HG03565 (cell line): ENCODE measurements around the gene TLL1.

Source experiments
- ATAC-seq: cut with Tn5 transposase; IDR thresholded peaks from one replicate; pipeline ENCODE4 v1.9.1; 2021; ENCODE audit warnings: mild to moderate bottlenecking, moderate library complexity; ENCODE audit not compliant: unreplicated experiment

Gene TLL1

DNA sequence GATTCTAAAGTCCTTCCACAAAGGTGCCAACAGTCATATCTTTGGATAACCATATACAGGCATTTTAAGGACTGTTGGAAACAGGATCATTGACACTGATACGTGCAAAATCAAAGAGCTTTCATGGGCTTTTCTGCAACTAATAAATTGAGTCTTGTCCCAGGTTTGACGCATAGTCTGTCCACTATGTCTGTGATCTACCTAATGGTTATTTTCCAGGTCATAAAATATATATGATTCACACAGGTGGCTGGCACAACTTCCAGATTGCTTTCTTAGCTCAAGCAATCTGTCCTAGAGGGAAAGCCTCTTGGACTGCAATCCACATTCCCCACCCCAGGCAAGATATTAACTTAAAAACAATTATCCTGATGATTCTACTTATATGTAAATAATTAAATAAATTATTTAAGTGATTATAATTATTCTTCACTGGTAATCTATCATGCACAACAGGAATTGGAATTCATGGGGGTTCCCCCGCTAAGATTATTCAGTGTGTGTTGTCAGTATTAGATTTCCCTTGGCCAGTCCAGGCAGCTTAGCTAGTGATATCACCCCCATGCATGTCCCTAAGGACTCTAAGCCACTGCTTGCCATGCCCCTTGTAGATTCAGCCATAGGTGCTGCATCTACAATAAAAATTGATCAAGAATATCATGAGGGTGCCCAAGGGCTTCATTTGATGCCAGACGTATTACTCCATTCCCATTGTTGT, 97.8 kb downstream of the TLL1 start:
- ATAC-seq = no peak

DNA sequence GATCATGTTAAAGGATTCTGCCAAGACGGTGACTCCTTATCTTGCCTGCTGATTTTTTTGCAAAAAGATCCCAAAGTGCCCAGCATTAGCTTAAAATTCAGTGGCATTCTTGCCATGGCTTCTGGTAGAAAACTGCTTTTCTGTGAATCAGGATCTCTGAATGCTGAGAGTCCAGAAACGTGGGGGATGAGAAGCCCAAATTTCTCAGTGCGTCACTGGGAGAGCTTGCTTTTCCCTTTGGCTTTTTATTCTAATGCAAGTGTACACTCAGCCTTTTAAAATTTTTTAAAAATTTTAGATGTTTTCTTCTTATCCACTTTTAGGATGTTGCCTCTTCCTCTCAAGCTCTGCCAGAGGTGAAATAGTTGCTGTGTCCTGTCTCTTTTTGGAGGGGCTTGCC, 98.4 kb downstream of the TLL1 start:
- ATAC-seq = no peak

DNA sequence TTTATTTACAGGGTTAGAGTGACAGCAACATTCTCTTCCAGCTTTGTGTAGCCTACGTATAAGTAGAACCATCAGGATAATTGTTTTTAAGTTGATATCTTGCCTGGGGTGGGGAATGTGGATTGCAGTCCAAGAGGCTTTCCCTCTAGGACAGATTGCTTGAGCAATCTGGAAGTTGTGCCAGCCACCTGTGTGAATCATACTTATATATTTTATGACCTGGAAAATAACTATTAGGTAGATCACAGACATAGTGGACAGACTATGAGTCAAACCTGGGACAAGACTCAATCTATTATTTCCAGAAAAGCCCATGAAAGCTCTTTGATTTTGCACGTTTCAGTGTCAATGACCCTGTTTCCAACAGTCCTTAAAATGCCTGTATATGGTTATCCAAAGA, 98.9 kb downstream of the TLL1 start:
- ATAC-seq = no peak

GRCh38 chr4:165972747-165973146, 99.7 kb downstream of the TLL1 start:
- ATAC-seq = no peak

DNA sequence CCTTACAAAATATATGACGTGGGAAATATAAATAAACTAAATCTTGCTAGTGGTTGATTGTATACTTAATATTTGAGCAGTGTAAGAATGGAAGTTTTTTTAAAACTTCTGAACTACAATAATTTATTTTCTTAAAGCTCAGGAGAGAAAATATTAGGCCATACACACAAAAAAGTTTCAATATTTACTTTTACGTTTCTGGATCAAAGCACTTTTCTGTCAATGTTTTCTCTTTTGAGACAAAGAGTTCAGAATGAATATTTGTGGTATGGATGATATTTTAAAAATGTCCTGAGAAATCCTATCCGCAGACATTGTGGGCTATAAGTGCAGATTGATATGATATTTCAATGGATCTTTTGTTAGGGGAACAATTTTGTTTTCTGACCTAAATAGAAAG, 109.9 kb downstream of the TLL1 start:
- no peak for ATAC-seq

DNA sequence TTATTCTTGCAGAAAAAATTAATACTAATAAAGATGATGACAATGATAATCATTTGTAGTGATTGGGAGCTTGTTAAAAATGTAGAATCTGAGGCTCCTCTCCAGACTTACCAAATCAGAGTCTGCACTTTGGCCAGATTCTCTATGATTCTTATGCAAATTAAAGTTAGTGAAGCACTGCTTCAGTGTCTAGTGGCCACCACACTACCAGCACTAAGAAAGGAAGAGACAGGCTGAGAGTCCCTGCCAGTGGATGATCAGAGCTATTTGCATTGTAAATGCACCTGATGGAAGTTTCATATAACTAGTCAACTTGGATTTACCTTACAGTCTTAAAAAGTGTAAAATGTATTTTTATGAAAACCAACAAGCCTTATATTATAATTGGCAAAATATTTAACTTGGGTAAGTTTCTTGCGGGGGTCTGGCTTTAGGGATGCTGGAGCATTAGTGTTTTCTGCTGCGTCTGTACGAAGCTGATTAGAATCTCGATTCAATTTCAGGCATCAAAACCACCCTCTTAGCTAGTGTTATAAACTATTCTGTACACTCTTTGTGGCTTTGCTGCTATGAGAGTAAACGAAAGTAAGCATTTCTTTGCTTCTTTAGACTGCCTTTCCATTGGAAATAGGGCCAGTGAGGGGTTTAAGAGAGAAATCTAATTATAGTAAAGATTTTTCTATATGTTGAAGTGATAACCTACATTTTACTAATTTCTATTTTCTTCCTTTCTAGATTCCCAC, 114.1 kb downstream of the TLL1 start:
- ATAC-seq = no peak

DNA sequence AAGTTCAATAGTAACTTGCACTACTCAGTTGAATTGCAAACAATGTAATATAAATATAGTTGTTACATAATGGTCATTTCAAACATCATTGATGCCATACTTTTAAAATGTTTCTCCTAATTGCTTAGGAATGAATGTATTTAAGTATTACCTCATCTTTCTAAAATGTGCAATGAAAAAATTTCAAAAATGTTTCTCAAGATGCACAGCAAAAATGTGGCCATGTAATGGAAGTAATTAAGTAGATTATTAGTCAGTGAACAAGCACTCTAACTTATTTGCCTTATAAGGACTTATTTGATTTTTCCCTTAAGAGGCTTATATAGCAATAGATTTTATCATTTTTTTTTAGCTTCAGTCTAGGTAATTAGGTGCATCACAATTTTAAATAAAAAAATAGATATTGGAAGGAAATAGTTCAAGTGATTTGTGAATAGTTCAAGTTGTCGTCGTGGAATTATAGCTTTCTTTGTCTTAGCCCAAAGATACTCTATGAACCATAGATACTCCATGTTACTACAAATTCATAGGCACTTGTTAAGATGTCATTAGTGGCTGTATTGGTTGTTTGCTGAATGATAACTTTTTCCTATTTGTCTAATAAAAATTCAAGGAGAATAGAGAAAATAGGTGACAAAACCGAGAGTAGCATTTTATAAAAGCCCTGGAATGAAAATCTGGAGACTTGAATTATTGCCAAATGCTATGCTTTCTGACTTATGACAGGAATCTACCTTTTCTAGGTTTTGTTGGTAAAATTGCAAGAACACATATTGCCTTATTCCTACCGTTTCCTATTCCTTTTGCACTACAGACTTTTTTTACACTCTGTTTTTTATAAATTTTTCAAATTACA, 118.5 kb downstream of the TLL1 start:
- no peak for ATAC-seq

DNA sequence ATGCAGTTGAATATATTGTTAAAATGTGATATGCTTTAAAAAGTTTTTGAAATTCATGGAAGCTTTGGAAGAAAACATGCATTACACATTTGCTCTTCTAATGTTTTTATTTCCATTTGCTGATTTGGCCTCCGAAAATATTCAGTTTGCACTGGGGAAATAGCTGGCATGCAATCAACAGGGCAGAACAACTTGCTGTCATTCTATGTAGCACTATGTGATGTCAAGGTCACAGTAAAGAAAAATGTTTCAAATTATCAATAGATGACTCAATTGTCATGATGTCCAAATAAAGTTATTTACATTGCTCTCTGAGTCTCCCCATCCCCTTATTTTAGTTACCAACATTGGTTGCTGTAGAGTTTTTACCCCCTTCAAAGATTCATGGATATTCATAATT, 119.2 kb downstream of the TLL1 start:
- no peak for ATAC-seq

DNA sequence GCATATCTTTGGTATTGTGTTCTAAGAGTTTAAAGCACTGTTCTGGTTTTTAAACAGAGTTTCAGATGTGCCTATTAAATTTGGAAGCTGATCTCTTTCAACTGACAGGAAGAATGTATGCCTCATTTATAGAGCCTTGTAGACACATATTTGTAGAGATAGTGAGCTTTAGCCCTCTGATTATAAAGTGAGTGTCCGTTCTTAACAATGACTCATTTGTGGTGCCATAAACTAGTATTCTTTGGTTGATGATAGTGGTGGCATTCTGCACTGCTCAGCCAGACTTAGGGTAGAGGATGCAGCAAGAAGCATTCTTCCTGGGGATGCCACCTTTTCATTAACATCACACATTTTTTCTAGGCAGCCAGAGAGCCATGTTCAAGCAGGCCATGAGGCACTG, 121.7 kb downstream of the TLL1 start:
- ATAC-seq = no peak

GRCh38 chr4:166003811-166004210, 130.8 kb downstream of the TLL1 start:
- no peak for ATAC-seq

DNA sequence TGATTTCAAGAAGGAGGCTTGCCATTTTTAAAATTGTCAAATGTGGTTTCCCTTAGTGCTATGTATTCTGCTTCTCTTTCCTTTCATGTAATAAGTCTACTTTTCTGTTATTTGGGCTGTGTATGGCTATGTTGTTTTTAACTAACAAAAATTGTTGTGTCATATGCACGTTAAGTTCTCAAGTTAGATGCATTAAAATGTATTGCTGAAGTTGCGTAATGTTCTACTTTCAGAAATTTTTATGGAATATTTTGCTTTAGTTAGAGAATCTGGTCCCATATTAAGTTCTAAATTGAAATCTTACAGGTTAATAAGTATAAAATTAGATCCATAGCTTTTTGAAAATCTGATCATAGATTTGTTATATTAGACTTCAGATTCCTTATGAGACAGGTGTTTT, 133.2 kb downstream of the TLL1 start:
- ATAC-seq = no peak

- ATAC-seq = no peak
These were observed 135.5 kb downstream of the TLL1 start for GRCh38 chr4:166008510-166008909.

DNA sequence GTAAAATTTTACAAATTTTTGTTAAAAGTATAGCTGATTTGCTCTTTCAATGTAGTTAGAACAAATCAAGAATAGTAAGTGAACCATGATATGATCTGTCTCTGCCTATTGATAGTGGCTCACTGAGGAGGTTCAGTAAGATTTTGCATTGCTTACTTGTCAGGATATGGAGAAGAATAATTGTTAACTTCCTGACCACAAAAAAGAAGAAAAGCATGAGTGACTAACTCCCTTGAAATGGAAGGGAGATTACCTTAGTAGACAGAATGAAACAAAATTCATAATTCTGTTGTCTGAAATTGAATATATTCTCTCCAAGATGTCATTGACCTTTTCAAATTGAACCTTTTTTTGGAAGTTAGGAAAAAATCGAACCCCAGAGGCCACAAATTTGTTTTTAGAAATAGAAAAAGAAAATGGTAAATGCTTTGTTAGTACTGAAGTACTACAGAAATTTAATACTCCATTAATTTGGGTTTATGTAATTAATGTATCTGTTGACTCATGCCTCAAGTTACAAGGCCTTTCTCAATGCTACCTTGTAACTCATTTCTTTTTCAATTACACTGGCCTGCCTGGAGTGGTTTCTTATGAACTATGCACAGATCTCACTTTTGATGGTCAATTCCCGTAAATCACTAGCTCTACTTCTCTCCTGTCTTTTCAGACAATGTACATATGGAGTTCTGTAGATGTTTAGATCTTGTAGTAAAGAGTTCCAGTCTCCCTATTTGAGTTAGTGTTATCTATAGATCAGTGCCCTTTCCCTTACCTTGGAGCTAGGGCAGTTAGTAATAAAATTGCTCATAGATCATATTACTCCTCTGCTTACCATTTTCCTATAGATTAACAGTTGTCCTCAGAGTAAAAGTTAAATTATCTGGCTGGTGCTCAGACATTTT, 139.3 kb downstream of the TLL1 start:
- no peak for ATAC-seq

- ATAC-seq = no peak
These were observed 141.4 kb downstream of the TLL1 start for GRCh38 chr4:166014411-166014810.

DNA sequence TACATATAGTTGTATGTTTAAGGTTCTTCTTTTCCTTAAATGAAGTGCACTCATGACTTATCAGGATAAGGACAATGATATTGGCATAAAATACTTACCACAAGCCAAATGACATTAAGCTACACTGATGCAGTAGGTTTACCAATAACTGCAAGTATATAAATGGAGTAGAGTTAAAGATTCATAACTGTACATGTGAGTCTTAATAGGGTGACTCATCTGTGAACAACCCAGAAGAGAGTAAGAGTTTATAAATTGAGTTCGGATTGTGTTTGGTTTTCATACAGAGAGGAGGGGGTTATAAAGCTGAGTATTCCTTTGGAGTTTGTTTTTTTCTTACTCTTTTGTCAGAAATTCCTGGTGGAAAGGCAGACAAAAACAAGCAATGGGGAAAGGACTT, 144.8 kb downstream of the TLL1 start:
- ATAC-seq = no peak

DNA sequence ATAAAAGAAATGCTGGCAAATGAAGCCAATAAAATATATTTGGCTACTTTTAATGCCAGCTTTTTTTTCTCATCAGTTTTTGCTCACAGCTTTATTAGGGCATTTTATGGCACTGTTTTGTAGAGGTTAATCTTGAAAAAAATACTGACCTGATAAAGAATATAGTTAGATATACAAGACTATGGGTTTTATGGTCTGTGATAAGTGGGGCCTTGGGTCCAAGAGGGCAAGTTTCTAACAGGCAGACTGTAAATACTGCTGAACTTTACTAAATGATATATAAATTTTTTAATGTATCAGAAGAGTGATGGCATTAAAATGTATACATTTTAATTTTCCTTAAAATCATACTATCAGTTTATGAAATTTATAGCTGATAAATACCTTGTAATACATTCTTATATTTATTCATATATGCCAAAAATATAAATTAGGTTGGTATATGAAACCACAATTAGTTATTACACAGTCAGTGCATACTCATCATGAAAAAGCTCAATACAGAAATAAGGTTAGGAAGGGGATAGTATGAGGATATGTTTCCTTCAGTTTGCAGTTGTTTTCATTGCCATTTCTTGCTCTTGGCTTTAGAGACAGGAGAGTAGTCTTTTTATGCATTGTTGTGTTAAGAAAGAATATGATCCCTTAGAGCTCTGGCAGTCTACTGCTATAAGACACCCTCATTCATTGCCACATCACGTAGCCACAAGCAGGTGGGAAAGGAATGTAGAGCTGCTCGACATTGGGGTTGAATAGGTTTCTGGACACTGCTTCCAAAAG, 146.6 kb downstream of the TLL1 start:
- no peak for ATAC-seq

DNA sequence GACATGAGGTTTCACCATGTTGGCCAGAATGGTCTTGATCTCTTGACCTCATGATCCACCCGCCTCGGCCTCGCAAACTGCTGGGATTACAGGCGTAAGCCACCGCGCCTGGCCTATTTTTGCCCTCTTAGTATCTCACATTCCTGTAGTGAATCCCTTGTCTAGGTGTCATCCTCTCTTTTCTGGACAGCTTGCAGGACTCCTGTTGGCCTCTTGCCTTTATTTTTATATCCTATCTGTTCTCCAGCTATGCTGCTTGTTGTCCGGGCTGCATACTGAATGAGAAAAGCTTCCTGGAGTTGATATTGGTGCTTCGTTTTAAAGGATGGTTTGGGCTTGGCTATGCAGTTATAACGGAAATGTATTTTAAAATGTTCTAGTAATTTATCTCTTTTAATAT, 148.6 kb downstream of the TLL1 start:
- ATAC-seq = no peak

DNA sequence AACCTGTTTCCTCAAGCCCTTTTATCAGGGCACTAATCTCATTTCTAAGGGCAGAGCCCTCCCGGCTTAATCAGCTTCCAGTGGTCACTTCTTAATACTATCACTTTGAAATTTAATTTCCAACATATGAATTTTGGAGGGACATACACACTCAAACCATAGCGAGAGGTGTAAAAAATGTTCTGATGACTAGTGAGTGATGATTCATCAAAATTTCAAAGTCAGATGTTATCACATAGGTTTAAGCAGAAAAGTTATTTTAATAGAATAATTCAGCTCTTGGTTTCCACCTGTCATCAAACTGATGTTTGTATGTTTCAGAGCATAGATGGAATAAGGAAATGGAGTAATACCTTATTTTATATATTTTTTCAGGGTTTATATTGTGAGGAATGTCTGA, 161.9 kb downstream of the TLL1 start:
- no peak for ATAC-seq

- ATAC-seq = peak; percentile 66
These were observed 166.8 kb downstream of the TLL1 start for GRCh38 chr4:166039822-166040221.

- ATAC-seq = no peak
These were observed 169.5 kb downstream of the TLL1 start for GRCh38 chr4:166042510-166043055.
